PC-9 (cell line): ENCODE measurements around the gene GAB2. TPM values are rescaled to one million over a fixed set of nuclear protein-coding genes. Genes with fewer than 3 reads are reported as not detected.
A peak's percentile ranks its signal among the peaks of the same experiment; 100 is the strongest.
"Not testable (repeated sequence)": the region's sequence is repeated elsewhere in the genome, so short reads cannot be mapped to it uniquely, and the experiment has no call there.

ENCODE experiments used
- BruUV-seq: library from RNA; stranded (reverse); fragments of 400-500 nt; replicated peaks from 2 replicates; lab custom pipeline; 2021; lab: Mats Ljungman, UMichigan
- CTCF ChIA-PET: fragments of 300-600 bp; sonication (Branson Sonifier 250); formaldehyde crosslinking; loops from one replicate; lab custom pipeline; 2022; ENCODE audit warnings: antibody characterized with exemption; lab: Charles Lee
- POLR2A ChIA-PET: fragments of 300-600 bp; sonication (Branson Sonifier 250); formaldehyde crosslinking; loops from one replicate; lab custom pipeline; 2022; ENCODE audit warnings: antibody characterized with exemption; ENCODE audit not compliant: unreplicated experiment; lab: Charles Lee
- DNase-seq, 2 experiments: peaks; one replicate each; pipeline versions ENCODE4 v3.0.0 to v3.0.0-alpha.2; 2015 to 2022; ENCODE audit warnings: mixed read lengths in 1 of 2
- H2AFZ ChIP-seq: fragments of 200-600 bp; sonication (generic); 2 replicates; pipeline ENCODE4 v1.8.1; 2017; ENCODE audit warnings: antibody characterized with exemption
- H3F3A ChIP-seq: fragments of 200-600 bp; sonication (generic); 2 replicates; pipeline ENCODE4 v1.8.1; 2017; ENCODE audit warnings: antibody characterized with exemption, mild to moderate bottlenecking, low read depth; ENCODE audit not compliant: insufficient read depth
- H3K27ac ChIP-seq: fragments of 200-600 bp; sonication (generic); 2 replicates; pipeline ENCODE4 v1.6.1; 2016; ENCODE audit warnings: mixed run types
- H3K27me3 ChIP-seq: fragments of 200-600 bp; sonication (generic); 2 replicates; pipeline ENCODE4 v1.6.1; 2016; ENCODE audit warnings: low read depth, mixed run types; ENCODE audit not compliant: insufficient read depth
- H3K36me3 ChIP-seq: fragments of 200-600 bp; sonication (generic); 2 replicates; pipeline ENCODE4 v1.6.1; 2016; ENCODE audit warnings: low read depth, mixed run types
- H3K4me1 ChIP-seq: fragments of 200-600 bp; sonication (generic); replicated peaks from 2 replicates; pipeline ENCODE4 v1.6.1; 2016; ENCODE audit warnings: mixed run types; ENCODE audit not compliant: insufficient read depth
- H3K4me2 ChIP-seq: fragments of 200-600 bp; sonication (generic); 2 replicates; pipeline ENCODE4 v1.6.1; 2017; ENCODE audit warnings: mixed run types
- H3K4me3 ChIP-seq: fragments of 200-600 bp; sonication (generic); 2 replicates; pipeline ENCODE4 v1.6.1; 2016; ENCODE audit warnings: mixed run types
- H3K79me2 ChIP-seq: fragments of 200-600 bp; sonication (generic); 2 replicates; pipeline ENCODE4 v1.6.1; 2017; ENCODE audit warnings: low read depth, mixed run types
- H3K9me2 ChIP-seq: fragments of 200-600 bp; sonication (generic); 2 replicates; pipeline ENCODE4 v1.8.1; 2017; ENCODE audit warnings: mild to moderate bottlenecking; ENCODE audit not compliant: insufficient read depth
- H3K9me3 ChIP-seq: fragments of 200-600 bp; sonication (generic); 2 replicates; pipeline ENCODE4 v1.8.1; 2016; ENCODE audit warnings: low read depth; ENCODE audit not compliant: insufficient read depth
- H4K20me1 ChIP-seq: fragments of 200-600 bp; sonication (generic); 2 replicates; pipeline ENCODE4 v1.8.1; 2017; ENCODE audit not compliant: insufficient read depth
- CTCF ChIP-seq: fragments of 200-600 bp; sonication (generic); conservative IDR thresholded peaks from 2 replicates; pipeline ENCODE4 v1.6.1; 2017; ENCODE audit warnings: mixed run types, antibody characterized with exemption, mild to moderate bottlenecking, moderate library complexity
- EZH2 ChIP-seq: fragments of 200-600 bp; sonication (generic); IDR thresholded peaks from 2 replicates; pipeline ENCODE4 v1.8.0; 2017; ENCODE audit warnings: antibody characterized with exemption, low read depth
- intact Hi-C: fragments of 100-400 bp; cut with micrococcal nuclease; formaldehyde crosslinking; loops from one replicate; pipeline ENCODE4 v1.10.0; 2022; ENCODE audit not compliant: unreplicated experiment
- total RNA-seq: library from RNA; stranded (reverse); gene quantifications from 2 replicates; pipeline ENCODE4 v1.2.3, GENCODE V29; 2021

The GAB2 gene
- total RNA-seq, 1 experiment from 2014 or later: 17.5 TPM

DNA sequence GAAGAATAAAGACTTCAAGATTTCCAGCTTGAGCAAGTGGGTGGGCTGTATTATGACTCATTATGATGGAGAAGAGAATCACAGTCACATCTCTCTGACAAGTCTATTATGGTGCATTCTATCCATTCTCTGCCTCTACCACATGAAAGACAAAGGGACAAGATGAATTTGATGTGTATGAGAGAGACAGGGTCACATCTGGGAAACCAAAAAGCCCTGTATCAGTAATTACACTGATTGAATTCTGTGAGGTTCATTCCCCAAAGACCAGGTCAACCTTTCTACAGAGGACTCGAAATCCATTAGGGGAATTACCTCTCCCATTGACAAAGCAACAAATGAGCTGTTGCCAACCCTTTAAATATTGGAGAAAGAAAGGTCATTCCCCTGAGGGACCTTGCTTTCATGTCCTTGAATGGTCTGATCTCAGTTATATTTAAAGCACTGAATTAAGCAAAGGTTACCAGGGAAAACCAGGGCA lies 119.3 kb downstream of the GAB2 start:
- no peak overlapping the region for H3K27ac ChIP-seq
- H2AFZ ChIP-seq: no peak overlapping the region
- ChIA-PET CTCF (no interaction called here), POLR2A (no interaction called here)
- no peak overlapping the region for H3K4me3 ChIP-seq
- no peak for DNase-seq
- BruUV-seq: no TSS peak
- peaks cover 5% of the 10 kb centered on the region for H3K9me3 ChIP-seq
- peaks cover 13% of the 10 kb centered on the region for H3K4me1 ChIP-seq
- TF ChIP-seq EZH2: no peak
- no peak for TF ChIP-seq CTCF
- H4K20me1 ChIP-seq: no peaks in the 10 kb centered on the region
- peaks cover 6% of the 10 kb centered on the region; the same call in 1 of the 2 replicates for H3F3A ChIP-seq
- no peaks in the 10 kb centered on the region for H3K79me2 ChIP-seq
- no peaks in the 10 kb centered on the region for H3K36me3 ChIP-seq
- 0 out of 2 replicates have a peak, but pooled peaks cover 5% of the 10 kb centered on the region for H3K9me2 ChIP-seq
- intact Hi-C loops: loop anchor here (10.0 kb wide), 1 partner anchor 116 kb away; the partner anchor contains the start of gene GAB2
- H3K27me3 ChIP-seq: no peaks in the 10 kb centered on the region
- no peak overlapping the region for H3K4me2 ChIP-seq

- no peaks in the 10 kb centered on the region for H3K36me3 ChIP-seq
- peaks cover 13% of the 10 kb centered on the region for H3K4me1 ChIP-seq
- intact Hi-C loops: loop anchor here (10.0 kb wide), 1 partner anchor 119 kb away; the partner anchor contains the start of gene GAB2
- no peak for DNase-seq
- TF ChIP-seq EZH2 (no peak), CTCF (no peak)
- no peaks in the 10 kb centered on the region for H4K20me1 ChIP-seq
- H2AFZ ChIP-seq: no peak overlapping the region
- no peak overlapping the region for H3K4me3 ChIP-seq
- H3F3A ChIP-seq: peaks cover 6% of the 10 kb centered on the region; the same call in 1 of the 2 replicates
- ChIA-PET POLR2A (interaction anchor here (0.5 kb wide), 1 partner anchor 15 kb away, joined by 3 read pairs; no protein-coding TSS in a partner anchor), CTCF (no interaction called here)
- no peak overlapping the region for H3K27ac ChIP-seq
- no peaks in the 10 kb centered on the region for H3K27me3 ChIP-seq
- peak overlapping the region; percentile 30; the same call in 1 of the 2 replicates for H3K4me2 ChIP-seq
- 0 out of 2 replicates have a peak, but pooled peaks cover 5% of the 10 kb centered on the region for H3K9me2 ChIP-seq
- BruUV-seq: no TSS peak
- H3K79me2 ChIP-seq: no peaks in the 10 kb centered on the region
- H3K9me3 ChIP-seq: peaks cover 5% of the 10 kb centered on the region
Measured at GRCh38 chr11:78295991-78296930, 121.4 kb downstream of the GAB2 start.

DNA sequence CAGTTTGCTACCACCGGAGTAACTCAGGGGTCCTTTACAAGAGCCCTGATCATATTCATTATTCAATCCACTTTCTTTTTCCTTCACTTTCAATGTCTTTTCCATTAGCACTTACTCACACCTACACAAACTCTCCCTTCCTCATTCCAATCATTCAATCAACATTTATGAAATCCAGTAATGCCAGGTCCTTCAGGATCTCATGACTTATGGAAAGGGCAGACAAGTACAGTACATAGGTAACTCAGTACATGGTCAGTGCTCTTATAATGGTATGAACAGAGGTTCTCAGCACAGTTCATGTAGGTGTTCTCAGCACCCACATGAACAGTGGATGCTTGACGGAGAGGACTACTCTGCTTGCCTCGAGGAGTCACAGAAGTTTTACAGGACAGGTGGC lies 122.3 kb downstream of the GAB2 start:
- Histone ChIP-seq H3K4me3 (no peak overlapping the region), H3K36me3 (no peaks in the 10 kb centered on the region), H3K27ac (peak overlapping the region; percentile 14), H3K27me3 (no peaks in the 10 kb centered on the region), H3K9me3 (peaks cover 11% of the 10 kb centered on the region), H2AFZ (no peak overlapping the region), H3K4me2 (peak overlapping the region; percentile 30), H4K20me1 (no peaks in the 10 kb centered on the region), H3K4me1 (peaks cover 16% of the 10 kb centered on the region), H3K9me2 (0 out of 2 replicates have a peak, but pooled peaks cover 5% of the 10 kb centered on the region), H3F3A (peaks cover 6% of the 10 kb centered on the region), H3K79me2 (no peaks in the 10 kb centered on the region)
- ChIA-PET CTCF (no interaction called here), POLR2A (no interaction called here)
- intact Hi-C loops: loop anchor here (10.0 kb wide), 1 partner anchor 119 kb away; the partner anchor contains the start of gene GAB2
- no peak for TF ChIP-seq EZH2
- no peak for TF ChIP-seq CTCF
- DNase-seq: peak; percentile 10 to 82
- no TSS peak for BruUV-seq

- DNase-seq, H4K20me1 ChIP-seq, H2AFZ ChIP-seq, CTCF ChIA-PET, H3K36me3 ChIP-seq, H3K27ac ChIP-seq, H3K4me2 ChIP-seq, H3K27me3 ChIP-seq, H3K79me2 ChIP-seq, H3K9me2 ChIP-seq, BruUV-seq, H3K4me3 ChIP-seq, POLR2A ChIA-PET, H3F3A ChIP-seq: not testable (repeated sequence)
- H3K4me1 ChIP-seq: peaks cover 29% of the 10 kb centered on the region
- intact Hi-C loops: loop anchor here (10.0 kb wide), 1 partner anchor 121 kb away; the partner anchor contains the start of gene GAB2
- H3K9me3 ChIP-seq: peaks cover 12% of the 10 kb centered on the region
Measured at GRCh38 chr11:78294100-78294499, 123.5 kb downstream of the GAB2 start.
